Loucy (cell line): ENCODE data around the gene PDE11A.

Source experiments
- H2AFZ ChIP-seq: fragments of 200-600 bp; sonication (generic); 2 replicates; pipeline ENCODE4 v1.6.0; 2016; ENCODE audit warnings: antibody characterized with exemption, mild to moderate bottlenecking, low read length, moderate library complexity
- H3F3A ChIP-seq: fragments of 200-600 bp; 2 replicates; pipeline ENCODE4 v1.6.0; 2016; ENCODE audit warnings: antibody characterized with exemption, low read depth, mild to moderate bottlenecking
- H3K27me3 ChIP-seq: fragments of 200-600 bp; sonication (generic); 2 replicates; pipeline ENCODE4 v1.6.1; 2014; ENCODE audit warnings: low read length, mild to moderate bottlenecking; ENCODE audit not compliant: insufficient read depth, poor library complexity, severe bottlenecking
- H3K36me3 ChIP-seq: fragments of 200-600 bp; sonication (generic); 2 replicates; pipeline ENCODE4 v1.6.1; 2016; ENCODE audit warnings: low read length; ENCODE audit not compliant: insufficient read depth
- H3K4me1 ChIP-seq: fragments of 200-600 bp; sonication (generic); 2 replicates; pipeline ENCODE4 v1.5.1; 2014; ENCODE audit warnings: low read length, mild to moderate bottlenecking; ENCODE audit not compliant: insufficient read depth, poor library complexity, severe bottlenecking
- H3K4me2 ChIP-seq: fragments of 200-600 bp; sonication (generic); 2 replicates; pipeline ENCODE4 v1.6.0; 2014; ENCODE audit warnings: antibody characterized with exemption, low read length, low read depth, mild to moderate bottlenecking; ENCODE audit not compliant: poor library complexity, severe bottlenecking
- H3K4me3 ChIP-seq: fragments of 200-600 bp; sonication (generic); 2 replicates; pipeline ENCODE4 v1.5.1; 2014; ENCODE audit warnings: low read length, mild to moderate bottlenecking, mixed read lengths; ENCODE audit not compliant: poor library complexity, severe bottlenecking
- H3K79me2 ChIP-seq: fragments of 200-600 bp; sonication (generic); 2 replicates; pipeline ENCODE4 v1.6.1; 2014; ENCODE audit warnings: low read length; ENCODE audit not compliant: insufficient read depth
- H3K9ac ChIP-seq: fragments of 200-600 bp; sonication (generic); 2 replicates; pipeline ENCODE4 v1.6.0; 2014; ENCODE audit warnings: mild to moderate bottlenecking, low read depth, low read length, moderate library complexity; ENCODE audit not compliant: poor library complexity, severe bottlenecking
- H3K9me2 ChIP-seq: fragments of 200-600 bp; sonication (generic); replicated peaks from 2 replicates; pipeline ENCODE4 v1.6.1; 2016; ENCODE audit warnings: low read depth, low read length, mixed read lengths
- H3K9me3 ChIP-seq: fragments of 200-600 bp; sonication (generic); 2 replicates; pipeline ENCODE4 v1.6.1; 2014; ENCODE audit warnings: mild to moderate bottlenecking, antibody characterized with exemption, low read length, low read depth; ENCODE audit not compliant: insufficient read depth
- H4K20me1 ChIP-seq: fragments of 200-600 bp; sonication (generic); 2 replicates; pipeline ENCODE4 v1.6.0; 2014; ENCODE audit warnings: antibody characterized with exemption, low read length, mild to moderate bottlenecking; ENCODE audit not compliant: insufficient read depth, poor library complexity, severe bottlenecking
- CTCF ChIP-seq: fragments of 200-600 bp; sonication (generic); conservative IDR thresholded peaks from 2 replicates; pipeline ENCODE4 v1.5.1; 2014; ENCODE audit warnings: mild to moderate bottlenecking, antibody characterized with exemption, low read length
- EZH2phosphoT487 ChIP-seq: fragments of 200-600 bp; IDR thresholded peaks from 2 replicates; pipeline ENCODE4 v1.6.1; 2018; ENCODE audit warnings: antibody characterized with exemption, mild to moderate bottlenecking, moderate library complexity, borderline replicate concordance

PDE11A gene

DNA sequence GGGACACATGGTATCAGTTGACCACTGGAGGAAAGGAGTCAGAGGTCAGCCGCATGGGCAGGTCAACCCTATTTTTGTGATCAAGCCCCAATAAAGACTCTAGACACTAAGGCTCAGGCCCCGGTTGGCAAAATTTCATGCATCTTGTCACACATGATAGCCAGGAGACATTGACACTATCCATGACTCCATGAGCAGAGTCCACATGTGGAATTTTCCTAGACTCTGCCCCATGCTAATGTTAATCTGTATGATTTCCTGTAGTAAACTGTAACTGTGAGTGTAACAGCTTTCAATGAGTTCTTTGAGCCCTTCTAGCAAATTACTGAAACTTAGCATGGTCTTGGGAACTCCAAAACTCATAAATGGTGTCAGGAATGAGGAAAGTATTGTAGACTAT is 192.3 kb downstream of the PDE11A start:
- TF ChIP-seq EZH2phosphoT487, result no peak
- no peak for TF ChIP-seq CTCF
- Histone ChIP-seq H3K79me2 (no peaks in the 10 kb centered on the region), H3K9ac (no peak overlapping the region), H2AFZ (no peak overlapping the region), H3K4me1 (no peaks in the 10 kb centered on the region), H3K4me3 (no peak overlapping the region), H3K27me3 (no peaks in the 10 kb centered on the region), H3K36me3 (no peaks in the 10 kb centered on the region), H3K9me2 (no peaks in the 10 kb centered on the region), H3K9me3 (no peaks in the 10 kb centered on the region), H3K4me2 (no peak overlapping the region), H3F3A (no peaks in the 10 kb centered on the region), H4K20me1 (no peaks in the 10 kb centered on the region)

DNA sequence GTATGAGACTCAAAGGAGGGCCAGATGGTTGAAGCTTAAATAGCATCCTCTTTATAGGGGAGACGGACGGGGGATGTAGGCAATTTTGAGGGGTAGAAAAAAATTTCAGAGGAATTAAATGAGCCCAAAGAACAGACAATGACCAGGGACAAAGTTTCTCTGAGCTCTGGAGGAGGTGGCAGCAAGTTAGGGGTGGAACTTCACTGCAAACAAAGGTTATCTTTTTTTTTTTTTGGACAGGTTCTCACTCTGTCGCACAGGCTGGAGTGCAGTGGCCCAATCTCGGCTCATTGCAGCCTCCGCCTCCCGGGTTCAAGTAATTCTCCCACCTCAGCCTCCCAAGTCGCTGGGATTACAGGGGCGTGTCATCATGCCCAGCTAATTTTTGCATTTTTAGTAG is 195.6 kb downstream of the PDE11A start:
- TF ChIP-seq EZH2phosphoT487 (no peak), CTCF (no peak)
- Histone ChIP-seq H3K9ac (no peak overlapping the region), H2AFZ (no peak overlapping the region), H3K9me3 (no peaks in the 10 kb centered on the region), H4K20me1 (no peaks in the 10 kb centered on the region), H3K27me3 (no peaks in the 10 kb centered on the region), H3K4me2 (no peak overlapping the region), H3K4me3 (no peak overlapping the region), H3F3A (no peaks in the 10 kb centered on the region), H3K36me3 (no peaks in the 10 kb centered on the region), H3K9me2 (no peaks in the 10 kb centered on the region), H3K4me1 (no peaks in the 10 kb centered on the region), H3K79me2 (no peaks in the 10 kb centered on the region)

DNA sequence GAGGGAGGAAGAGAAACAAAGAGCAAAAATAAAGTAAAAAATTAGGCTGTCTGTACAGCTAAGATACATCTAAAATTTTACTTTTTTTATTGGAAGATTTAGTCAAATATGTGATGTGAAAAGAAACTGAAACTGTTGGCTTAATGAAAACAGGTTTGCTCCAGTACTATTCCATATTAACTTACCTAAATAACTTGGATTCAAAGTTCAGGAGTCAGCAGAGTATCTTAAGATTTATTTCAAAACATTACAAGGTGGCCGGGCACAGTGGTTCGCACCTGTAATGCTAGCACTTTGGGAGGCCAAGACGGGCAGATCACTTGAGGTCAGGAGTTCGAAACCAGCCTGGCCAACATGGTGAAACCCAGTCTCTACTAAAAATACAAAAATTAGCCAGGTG is 197.9 kb downstream of the PDE11A start:
- Histone ChIP-seq H3F3A (no peaks in the 10 kb centered on the region), H3K27me3 (no peaks in the 10 kb centered on the region), H3K9me3 (no peaks in the 10 kb centered on the region), H3K79me2 (no peaks in the 10 kb centered on the region), H3K36me3 (no peaks in the 10 kb centered on the region), H3K4me3 (no peak overlapping the region), H2AFZ (no peak overlapping the region), H3K9me2 (no peaks in the 10 kb centered on the region), H3K4me2 (no peak overlapping the region), H4K20me1 (no peaks in the 10 kb centered on the region), H3K9ac (no peak overlapping the region), H3K4me1 (no peaks in the 10 kb centered on the region)
- TF ChIP-seq CTCF (no peak), EZH2phosphoT487 (no peak)
